HG02884 (cell line): ENCODE data around the gene STAB2.

Experiments used
- ATAC-seq: cut with Tn5 transposase; IDR thresholded peaks from one replicate; pipeline ENCODE4 v1.9.1; 2021; ENCODE audit warnings: mild to moderate bottlenecking, moderate library complexity; ENCODE audit not compliant: unreplicated experiment

Gene STAB2

GRCh38 chr12:103735291-103735690 lies 148.2 kb downstream of the STAB2 start:
- no peak for ATAC-seq

- ATAC-seq: no peak
Observed at GRCh38 chr12:103736572-103736971, 149.5 kb downstream of the STAB2 start.

GRCh38 chr12:103737881-103738280 lies 150.8 kb downstream of the STAB2 start:
- ATAC-seq: no peak

GRCh38 chr12:103742349-103742932 lies 155.4 kb downstream of the STAB2 start:
- ATAC-seq: no peak

- ATAC-seq: no peak
Observed at GRCh38 chr12:103743788-103744187, 156.7 kb downstream of the STAB2 start.

- ATAC-seq: no peak
Observed at GRCh38 chr12:103745962-103746361, 158.9 kb downstream of the STAB2 start.

- no peak for ATAC-seq
Observed at GRCh38 chr12:103748002-103748401, 160.9 kb downstream of the STAB2 start.

- no peak for ATAC-seq
Observed at GRCh38 chr12:103748875-103749274, 161.8 kb downstream of the STAB2 start.

GRCh38 chr12:103751171-103751570 lies 164.1 kb downstream of the STAB2 start:
- no peak for ATAC-seq

GRCh38 chr12:103751600-103751999 lies 164.5 kb downstream of the STAB2 start:
- no peak for ATAC-seq

GRCh38 chr12:103755425-103755824 lies 168.4 kb downstream of the STAB2 start:
- ATAC-seq: no peak

GRCh38 chr12:103756443-103756842 lies 169.4 kb downstream of the STAB2 start:
- ATAC-seq: no peak

GRCh38 chr12:103757248-103757647 lies 170.2 kb downstream of the STAB2 start:
- no peak for ATAC-seq

- ATAC-seq: no peak
Observed at GRCh38 chr12:103758310-103759089, 171.4 kb downstream of the STAB2 start.

GRCh38 chr12:103762473-103762872 lies 175.4 kb downstream of the STAB2 start:
- no peak for ATAC-seq

GRCh38 chr12:103765322-103765721 lies 178.2 kb downstream of the STAB2 start:
- ATAC-seq: no peak

- no peak for ATAC-seq
Observed at GRCh38 chr12:103766028-103766427, 179.0 kb downstream of the STAB2 start.

- no peak for ATAC-seq
Observed at GRCh38 chr12:103768467-103769123, 181.5 kb downstream of the STAB2 start.

GRCh38 chr12:103769240-103769945 lies 182.3 kb downstream of the STAB2 start:
- ATAC-seq: no peak

- ATAC-seq: no peak
Observed at GRCh38 chr12:103771466-103771865, 184.4 kb downstream of the STAB2 start.

- no peak for ATAC-seq
Observed at GRCh38 chr12:103772367-103773108, 185.5 kb downstream of the STAB2 start.
